GM18526 (cell line): Measurements from ENCODE around the gene NOS1AP.

Experiments used
- POLR2A ChIP-seq: IDR thresholded peaks from 3 replicates; pipeline ENCODE4 v1.6.1; 2011; ENCODE audit not compliant: insufficient read length; ENCODE audit errors: extremely low read depth

NOS1AP gene

GRCh38 chr1:162108426-162108825, 38.9 kb downstream of the NOS1AP start:
- no peak for TF ChIP-seq POLR2A

GRCh38 chr1:162110910-162111309, 41.4 kb downstream of the NOS1AP start:
- no peak for TF ChIP-seq POLR2A

- no peak for TF ChIP-seq POLR2A
Measured at GRCh38 chr1:162111572-162111971, 42.1 kb downstream of the NOS1AP start.

- no peak for TF ChIP-seq POLR2A
Measured at GRCh38 chr1:162113419-162113818, 43.9 kb downstream of the NOS1AP start.

GRCh38 chr1:162117039-162117774, 47.7 kb downstream of the NOS1AP start:
- TF ChIP-seq POLR2A: no peak

GRCh38 chr1:162118063-162118462, 48.6 kb downstream of the NOS1AP start:
- TF ChIP-seq POLR2A: no peak

GRCh38 chr1:162128693-162129356, 59.3 kb downstream of the NOS1AP start:
- no peak for TF ChIP-seq POLR2A

GRCh38 chr1:162130308-162130707, 60.8 kb downstream of the NOS1AP start:
- TF ChIP-seq POLR2A: no peak

GRCh38 chr1:162131400-162132321, 62.2 kb downstream of the NOS1AP start:
- TF ChIP-seq POLR2A: no peak

GRCh38 chr1:162133566-162133965, 64.1 kb downstream of the NOS1AP start:
- TF ChIP-seq POLR2A: no peak

GRCh38 chr1:162134646-162135045, 65.2 kb downstream of the NOS1AP start:
- TF ChIP-seq POLR2A: no peak

GRCh38 chr1:162135271-162135775, 65.8 kb downstream of the NOS1AP start:
- TF ChIP-seq POLR2A: no peak

GRCh38 chr1:162136760-162137159, 67.3 kb downstream of the NOS1AP start:
- no peak for TF ChIP-seq POLR2A

- TF ChIP-seq POLR2A: no peak
Measured at GRCh38 chr1:162137179-162137960, 67.9 kb downstream of the NOS1AP start.

- TF ChIP-seq POLR2A: no peak
Measured at GRCh38 chr1:162138112-162138511, 68.6 kb downstream of the NOS1AP start.
